HEK293T (cell line): ENCODE measurements around the gene HOMER2.

ENCODE experiments used
- HDGF ChIP-seq: fragments of 450-650 bp; IDR thresholded peaks from 2 replicates; pipeline ENCODE4 v1.6.1; 2017; ENCODE audit warnings: antibody characterized with exemption, borderline replicate concordance
- ZNF384 ChIP-seq: fragments of 450-650 bp; IDR thresholded peaks from 2 replicates; pipeline ENCODE4 v1.6.1; 2016
- TF ChIP-seq, protein P1 (sequence below): fragments of 450-650 bp; IDR thresholded peaks from 2 replicates; pipeline ENCODE4 v1.6.1; 2016

DNA sequence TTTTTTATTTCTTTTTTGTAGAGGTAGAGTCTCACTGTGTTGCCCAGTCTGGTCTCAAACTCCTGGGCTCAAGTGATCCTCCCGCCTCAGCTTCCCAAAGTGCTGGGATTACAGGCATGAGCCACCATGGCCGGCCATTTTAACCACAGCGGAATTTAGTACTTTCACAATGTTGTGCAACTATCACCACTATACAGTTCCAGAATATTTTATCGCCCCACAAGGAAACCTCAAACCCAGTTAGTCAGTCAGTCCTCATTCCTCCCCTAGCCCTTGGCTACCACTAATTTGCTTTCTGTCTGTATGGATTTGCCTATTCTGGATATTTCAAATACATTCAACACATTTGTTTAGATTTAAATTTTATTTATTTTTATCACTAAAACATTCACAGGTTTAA, 15.5 kb upstream of the HOMER2 start:
- TF ChIP-seq, protein P1, sequence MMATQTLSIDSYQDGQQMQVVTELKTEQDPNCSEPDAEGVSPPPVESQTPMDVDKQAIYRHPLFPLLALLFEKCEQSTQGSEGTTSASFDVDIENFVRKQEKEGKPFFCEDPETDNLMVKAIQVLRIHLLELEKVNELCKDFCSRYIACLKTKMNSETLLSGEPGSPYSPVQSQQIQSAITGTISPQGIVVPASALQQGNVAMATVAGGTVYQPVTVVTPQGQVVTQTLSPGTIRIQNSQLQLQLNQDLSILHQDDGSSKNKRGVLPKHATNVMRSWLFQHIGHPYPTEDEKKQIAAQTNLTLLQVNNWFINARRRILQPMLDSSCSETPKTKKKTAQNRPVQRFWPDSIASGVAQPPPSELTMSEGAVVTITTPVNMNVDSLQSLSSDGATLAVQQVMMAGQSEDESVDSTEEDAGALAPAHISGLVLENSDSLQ: no peak
- TF ChIP-seq HDGF: no peak
- TF ChIP-seq ZNF384: no peak
